Stimulated activated CD8-positive, alpha-beta memory T cell treated with anti-CD3 and anti-CD28 coated beads, Interleukin-12 subunit alpha, Interleukin-12 subunit beta, amount 100 ng/mL, for 4 hours (primary cell): ENCODE results near the gene CCER1.

ENCODE experiments used
- DNase-seq: peaks from one replicate; pipeline ENCODE4 v3.0.0-alpha.2; 2020; ENCODE audit warnings: low read depth

CCER1 gene

DNA sequence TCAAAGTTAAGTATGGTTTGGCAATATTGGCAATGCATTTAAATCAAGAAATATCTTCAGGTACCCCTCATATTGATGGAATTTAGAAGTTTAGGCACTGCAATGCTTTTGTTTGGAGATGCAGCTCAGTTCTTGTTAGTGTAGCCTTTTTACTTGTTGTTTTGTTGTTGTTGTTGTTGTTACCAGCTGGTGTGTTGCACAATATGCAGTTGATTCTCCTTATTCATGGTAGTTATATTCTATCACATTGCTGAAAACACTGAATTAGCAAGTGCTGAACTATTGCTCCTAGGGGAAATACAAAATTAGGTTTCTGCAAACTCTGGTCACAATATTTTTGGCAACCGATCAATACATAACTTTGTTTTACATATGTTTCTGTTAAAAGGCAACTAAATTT, 34.8 kb downstream of the CCER1 start:
- no peak for DNase-seq

DNA sequence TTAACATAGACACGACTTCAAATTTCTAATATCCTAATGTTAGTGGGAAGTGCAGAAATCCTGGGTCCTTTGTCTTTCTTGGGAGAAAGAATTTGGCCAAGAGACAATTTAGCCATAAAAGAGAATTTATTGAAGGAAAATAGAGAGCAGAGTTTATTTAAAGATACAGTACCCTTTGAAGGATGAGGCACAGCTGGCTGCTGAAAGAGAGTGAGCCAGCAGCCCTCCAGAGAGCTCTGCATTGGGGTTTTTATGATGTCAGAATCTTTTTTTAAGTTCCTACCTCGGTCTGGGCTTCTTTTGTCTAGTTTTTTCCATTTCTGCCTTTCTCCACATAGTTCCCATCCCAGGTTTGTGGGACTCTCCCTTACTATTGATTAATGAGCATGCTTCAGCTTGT, 37.5 kb downstream of the CCER1 start:
- DNase-seq = no peak

DNA sequence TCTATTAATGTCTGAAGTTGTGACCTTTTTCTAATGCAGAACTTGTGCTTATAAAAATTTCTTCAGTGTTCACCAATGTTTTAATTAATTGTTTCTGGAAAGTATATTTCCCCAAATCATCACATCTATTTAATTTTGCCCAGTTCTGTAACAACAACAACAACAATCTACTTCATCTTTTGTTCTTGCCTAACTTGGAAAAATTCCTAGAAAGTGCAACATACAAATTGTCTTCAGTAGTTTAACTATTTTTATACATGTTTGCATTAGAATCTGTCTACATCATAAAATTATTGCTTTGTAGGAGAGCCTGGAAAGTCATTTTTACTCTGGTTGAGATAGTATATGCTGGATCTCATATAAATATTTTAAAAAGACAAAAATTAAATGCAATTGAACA, 38.5 kb downstream of the CCER1 start:
- no peak for DNase-seq

DNA sequence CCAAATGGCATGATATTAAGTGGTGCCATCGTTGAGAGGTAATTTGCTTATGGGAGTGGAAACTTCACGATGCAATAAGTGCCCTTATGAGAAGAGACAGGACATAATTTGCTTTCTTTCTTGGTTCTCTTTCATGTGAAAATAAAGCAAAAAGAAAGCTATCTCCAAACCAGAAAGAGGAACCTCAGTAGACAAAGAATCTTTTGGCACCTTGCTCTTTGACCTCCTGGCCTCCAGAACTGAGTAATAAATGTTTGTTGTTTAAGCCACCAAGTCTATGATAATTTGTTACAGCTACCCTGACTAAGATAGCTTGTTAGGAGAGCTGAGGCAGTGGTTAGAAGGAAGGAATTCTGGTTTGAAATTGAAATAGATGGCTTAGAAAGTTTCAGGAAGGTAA, 39.6 kb downstream of the CCER1 start:
- no peak for DNase-seq

DNA sequence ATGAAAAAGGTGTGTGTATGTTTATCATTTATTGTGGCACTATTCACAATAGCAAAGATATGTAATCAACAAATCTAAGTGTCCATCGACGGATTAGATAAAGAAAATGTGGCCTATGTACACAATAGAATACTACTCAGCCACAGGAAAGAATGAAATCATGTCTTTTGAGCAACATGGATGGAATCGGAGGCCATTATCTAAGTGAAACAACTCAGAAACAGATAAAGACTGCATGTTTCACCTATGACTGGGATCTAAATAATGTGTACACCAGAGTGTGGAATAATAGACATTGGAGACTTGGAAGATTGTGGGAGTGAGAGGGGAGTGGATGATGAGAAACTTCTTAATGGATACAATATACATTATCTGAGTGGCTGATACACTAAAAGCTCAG, 44.0 kb downstream of the CCER1 start:
- no peak for DNase-seq

DNA sequence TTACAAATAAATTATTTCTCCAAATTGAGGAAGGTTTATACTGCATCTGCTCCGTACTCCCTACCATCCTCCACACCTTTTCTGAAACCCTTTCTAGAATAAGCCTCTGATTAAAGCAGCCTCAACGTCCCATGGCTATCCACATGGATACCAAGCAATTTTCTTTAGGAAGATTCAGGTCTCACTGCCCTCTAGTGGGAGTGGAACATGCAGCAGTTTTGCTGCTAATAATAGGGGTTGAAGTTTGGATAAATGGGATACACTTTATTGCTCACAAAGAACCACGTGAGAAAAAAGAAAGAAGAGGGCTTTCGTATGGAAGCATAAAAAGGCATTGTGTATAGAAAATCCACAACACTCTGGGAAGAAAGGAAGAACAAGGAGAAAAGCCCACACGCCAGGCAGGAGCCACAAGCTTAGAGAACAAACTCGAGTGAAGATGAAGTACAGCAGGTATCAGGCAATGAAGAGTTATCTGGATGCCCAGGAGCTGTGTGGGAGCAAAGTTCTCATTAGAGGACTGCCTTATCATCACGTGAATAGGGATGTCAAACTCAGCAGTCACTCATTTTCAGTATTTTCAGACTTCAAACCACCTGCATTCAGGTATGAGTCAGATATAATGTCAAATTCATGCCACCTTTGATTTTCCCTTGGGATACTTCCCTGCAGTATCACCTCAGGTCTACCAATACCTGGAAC, 45.8 kb downstream of the CCER1 start:
- no peak for DNase-seq

DNA sequence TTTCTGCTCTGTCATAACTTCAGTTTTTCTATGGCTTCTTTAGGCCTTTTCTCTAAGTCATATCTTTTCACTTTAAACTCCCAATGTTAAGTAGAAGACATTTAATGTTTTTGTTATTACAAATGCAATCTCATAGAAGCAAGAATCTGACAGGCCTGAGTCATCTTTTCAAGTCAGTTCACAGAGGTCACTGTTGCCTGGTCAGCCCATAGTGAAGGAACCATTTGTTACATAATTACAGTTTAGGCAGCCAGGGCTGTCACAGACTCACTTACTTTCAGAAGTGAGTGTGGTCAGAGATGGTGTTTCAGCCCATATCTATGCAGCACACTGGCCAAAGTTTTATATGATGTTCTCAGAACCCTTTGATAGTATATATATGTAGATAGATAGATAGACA, 46.5 kb downstream of the CCER1 start:
- no peak for DNase-seq

DNA sequence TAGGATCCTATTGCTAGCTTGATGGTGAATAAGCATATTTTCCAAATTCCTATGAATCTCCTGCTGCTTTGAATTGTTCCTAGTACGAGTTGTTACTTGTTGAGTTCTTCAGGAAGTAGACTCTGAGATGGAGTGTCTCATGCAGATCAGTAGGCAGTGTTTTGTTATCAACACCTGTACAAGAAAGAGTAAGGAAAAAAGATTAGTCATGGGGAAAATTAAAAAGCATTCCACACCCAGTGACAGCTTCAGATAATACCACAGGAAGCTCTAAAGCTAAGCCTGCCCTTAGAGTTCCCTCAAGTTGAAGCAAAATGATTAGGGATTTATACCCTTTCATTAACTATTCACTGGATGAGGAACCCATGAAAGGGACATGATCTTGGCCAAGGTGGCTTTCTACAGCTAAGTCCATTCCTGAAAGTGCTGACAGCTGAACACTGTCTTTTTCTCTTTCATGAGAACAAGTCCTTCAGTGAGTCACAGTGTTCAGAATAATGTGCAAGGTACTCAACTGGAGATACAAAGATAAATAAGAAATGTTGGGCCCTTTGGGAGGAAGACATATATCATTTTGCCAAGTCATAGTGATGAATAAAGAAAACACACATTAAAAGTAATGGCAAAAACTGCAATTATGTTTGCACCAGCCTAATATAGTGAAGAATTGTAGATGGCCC, 49.1 kb downstream of the CCER1 start:
- no peak for DNase-seq

DNA sequence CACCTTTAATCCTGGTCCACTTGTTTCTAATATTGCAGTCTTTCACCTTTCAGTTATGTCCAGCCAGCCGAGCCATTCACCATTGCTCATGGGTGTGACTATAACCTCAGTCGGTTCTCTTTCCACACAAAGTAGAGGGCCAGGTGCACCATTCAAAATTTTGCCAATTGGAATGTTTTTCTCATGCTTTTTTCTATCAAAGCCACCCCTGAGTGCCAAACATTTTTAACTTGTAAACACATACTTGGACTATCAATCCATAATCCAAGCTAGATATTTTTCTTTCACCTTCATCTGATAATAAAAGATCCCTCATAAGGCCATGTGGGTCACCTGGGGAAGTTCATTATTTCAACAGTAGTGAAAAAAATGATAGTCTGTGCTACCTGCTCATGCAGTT, 52.4 kb downstream of the CCER1 start:
- no peak for DNase-seq
